ENCODE measurements around the gene GSK3A. TPM values are rescaled to one million over a fixed set of nuclear protein-coding genes. Genes with fewer than 3 reads are reported as not detected.

GSK3A gene
- total and polyA plus RNA-seq, 2 of the 8 experiments (the other 6 are each of a cell fraction or from before 2014, with no cell fraction given), result 55.3 to 84.0 TPM

GRCh38 chr19:42285541-42285941 lies 43.1 kb upstream of the GSK3A start:
- no peak overlapping the region for H3K14ac ChIP-seq (ENCODE audit: insufficient read length)
- peaks cover 13 to 35% (median 31%) of the 10 kb centered on the region in 4 experiments; a peak in 7 of 8 replicates for H3K36me3 ChIP-seq (ENCODE audit: control insufficient read depth in 2 of 4, insufficient read depth in 4 of 4, low read length in 3 of 4)
- no peak overlapping the region for H3K23ac ChIP-seq (ENCODE audit: insufficient read length)
- no peak overlapping the region for H4K8ac ChIP-seq (ENCODE audit: extremely low read depth, insufficient read depth, low read length)
- H3K79me2 ChIP-seq (ENCODE audit: control insufficient read depth in 1 of 2, insufficient read depth in 2 of 2, low read length in 2 of 2), result peaks cover 0 to 22% of the 10 kb centered on the region in 2 experiments; a peak in 2 of 4 replicates
- 0 out of 2 replicates have a peak overlapping the region, but pooled peaks have one; percentile 21 for H2BK5ac ChIP-seq (ENCODE audit: low read depth, low read length)
- no peak overlapping the region for H2BK120ac ChIP-seq (replicated peaks; ENCODE audit: low read depth, low read length)
- ChIA-PET POLR2A (ENCODE audit: partially characterized antibody) (interaction anchor here (0.9 to 4.3 kb wide), 5 partner anchors 9 to 41 kb away, joined by 3 to 20 read pairs (median 3); no protein-coding TSS in a partner anchor), CTCF (ENCODE audit: partially characterized antibody) (interaction anchor here (0.8 to 6.6 kb wide), 4 partner anchors 8 to 266 kb away, joined by 3 to 41 read pairs (median 4); no protein-coding TSS in a partner anchor)
- no peak for DNase-seq (ENCODE audit: low read depth in 1 of 2, low spot score in 2 of 2)
- peaks cover 3 to 17% of the 10 kb centered on the region in 2 experiments for H4K20me1 ChIP-seq (replicated peaks in 1 of 2; ENCODE audit: control insufficient read depth in 1 of 2, insufficient read depth in 2 of 2, low read length in 2 of 2)
- no peak overlapping the region for H2BK12ac ChIP-seq (ENCODE audit: low read depth, low read length)
- H3K27ac ChIP-seq (ENCODE audit: low read depth, low read length), result no peak overlapping the region
- no peaks in the 10 kb centered on the region for H3K27me3 ChIP-seq (replicated peaks in 1 of 4; ENCODE audit: control insufficient read depth in 3 of 4, extremely low read depth in 1 of 4, insufficient read depth in 3 of 4, low read length in 3 of 4)
- no peak overlapping the region for H2AK5ac ChIP-seq (ENCODE audit: low read depth, low read length)
- H3K9me3 ChIP-seq (ENCODE audit: insufficient read depth in 2 of 2, low read depth in 1 of 2, low read length in 1 of 2), result no peaks in the 10 kb centered on the region
- H3K79me1 ChIP-seq (ENCODE audit: low read depth, low read length), result peaks cover 26% of the 10 kb centered on the region
- TF ChIP-seq GTF2F1 (IDR thresholded peaks at IDR 0.05; ENCODE audit: borderline replicate concordance, low read depth, low read length) (no peak), MAX (IDR thresholded peaks at IDR 0.05) (no peak), KDM4A (IDR thresholded peaks at IDR 0.05; ENCODE audit: low read depth, low read length, severe bottlenecking) (no peak), TEAD4 (IDR thresholded peaks at IDR 0.05; ENCODE audit: low read depth, low read length) (no peak), CHD2 (IDR thresholded peaks at IDR 0.05; ENCODE audit: low read length) (no peak), CTCF (IDR thresholded peaks at IDR 0.05; ENCODE audit: control extremely low read depth in 1 of 3, insufficient read depth in 1 of 3, low read depth in 1 of 3, low read length in 3 of 3) (peak in 1 of 3 experiments; percentile 2; a peak in 1 of 4 replicates), USF2 (IDR thresholded peaks at IDR 0.05; ENCODE audit: low read length) (no peak), HDAC6 (IDR thresholded peaks at IDR 0.05; ENCODE audit: low read depth, low read length) (no peak), POLR2AphosphoS5 (IDR thresholded peaks at IDR 0.05; ENCODE audit: low read depth, low read length) (no peak)
- H3K4me3 ChIP-seq (ENCODE audit: extremely low read depth in 1 of 4, insufficient read depth in 2 of 4, low read depth in 3 of 4, low read length in 4 of 4), result peak overlapping the region; percentile 9 to 88 (median 58); a peak in 5 of 8 replicates
- no peak overlapping the region for H2BK20ac ChIP-seq (ENCODE audit: low read length)
- no peak overlapping the region for H2BK15ac ChIP-seq (ENCODE audit: low read length)
- no peak for FAIRE-seq
- no peak overlapping the region for H3K9ac ChIP-seq (replicated peaks in 1 of 4; ENCODE audit: extremely low read depth in 1 of 4, low read depth in 3 of 4, low read length in 3 of 4)
- H4K5ac ChIP-seq (ENCODE audit: insufficient read length, low read depth, low read length), result no peak overlapping the region
- no peak overlapping the region for H3K4ac ChIP-seq (replicated peaks; ENCODE audit: insufficient read length, low read depth, low read length)
- peaks cover 9 to 37% (median 27%) of the 10 kb centered on the region in 4 experiments for H3K4me1 ChIP-seq (replicated peaks in 1 of 4; ENCODE audit: control insufficient read depth in 3 of 4, insufficient read depth in 4 of 4, low read length in 3 of 4)
- WGBS, 2 experiments (ENCODE audit: extremely low coverage in 1 of 2, insufficient coverage in 1 of 2, insufficient read length in 1 of 2, insufficient replicate concordance in 2 of 2, low coverage in 1 of 2, low lambda C conversion rate in 2 of 2, missing lambda C conversion rate in 1 of 2), result 77% methylated on average over 4 of the region's 5 CpGs; no CpG with 5 or more reads in 1 of the 2 experiments
- H4K91ac ChIP-seq (replicated peaks; ENCODE audit: insufficient read length, low read length), result no peak overlapping the region
- H3K4me2 ChIP-seq (ENCODE audit: insufficient read depth in 1 of 2, low read depth in 2 of 2, low read length in 2 of 2), result peak overlapping the region; percentile 78 to 97; a peak in 3 of 4 replicates
- no peak overlapping the region for H2AFZ ChIP-seq (ENCODE audit: low read length)
- H3K56ac ChIP-seq (replicated peaks; ENCODE audit: insufficient read length, low read depth, low read length), result no peak overlapping the region
- H3K18ac ChIP-seq (ENCODE audit: extremely low read depth, low read length), result no peak overlapping the region
- peaks cover 28% of the 10 kb centered on the region for H3K23me2 ChIP-seq (ENCODE audit: low read depth, low read length)
